ENCODE data around the gene TMEM154.

Gene TMEM154

GRCh38 chr4:152697284-152698088 is 17.7 kb upstream of the TMEM154 start:
- no peak overlapping the region for H3K4me3 ChIP-seq (ENCODE audit: low read depth, low read length)
- TF ChIP-seq, protein P1, sequence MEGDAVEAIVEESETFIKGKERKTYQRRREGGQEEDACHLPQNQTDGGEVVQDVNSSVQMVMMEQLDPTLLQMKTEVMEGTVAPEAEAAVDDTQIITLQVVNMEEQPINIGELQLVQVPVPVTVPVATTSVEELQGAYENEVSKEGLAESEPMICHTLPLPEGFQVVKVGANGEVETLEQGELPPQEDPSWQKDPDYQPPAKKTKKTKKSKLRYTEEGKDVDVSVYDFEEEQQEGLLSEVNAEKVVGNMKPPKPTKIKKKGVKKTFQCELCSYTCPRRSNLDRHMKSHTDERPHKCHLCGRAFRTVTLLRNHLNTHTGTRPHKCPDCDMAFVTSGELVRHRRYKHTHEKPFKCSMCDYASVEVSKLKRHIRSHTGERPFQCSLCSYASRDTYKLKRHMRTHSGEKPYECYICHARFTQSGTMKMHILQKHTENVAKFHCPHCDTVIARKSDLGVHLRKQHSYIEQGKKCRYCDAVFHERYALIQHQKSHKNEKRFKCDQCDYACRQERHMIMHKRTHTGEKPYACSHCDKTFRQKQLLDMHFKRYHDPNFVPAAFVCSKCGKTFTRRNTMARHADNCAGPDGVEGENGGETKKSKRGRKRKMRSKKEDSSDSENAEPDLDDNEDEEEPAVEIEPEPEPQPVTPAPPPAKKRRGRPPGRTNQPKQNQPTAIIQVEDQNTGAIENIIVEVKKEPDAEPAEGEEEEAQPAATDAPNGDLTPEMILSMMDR (IDR thresholded peaks at IDR 0.05; ENCODE audit: control insufficient read depth, extremely low read depth, insufficient read depth), result no peak
- no peak for DNase-seq (ENCODE audit: low read depth)

- H3K4me3 ChIP-seq (ENCODE audit: low read depth, low read length), result no peak overlapping the region
- DNase-seq (ENCODE audit: low read depth), result no peak
- TF ChIP-seq, protein P1 (IDR thresholded peaks at IDR 0.05; ENCODE audit: control insufficient read depth, extremely low read depth, insufficient read depth), result no peak
Observed at GRCh38 chr4:152696764-152697261, 17.0 kb upstream of the TMEM154 start.

GRCh38 chr4:152693871-152694270 is 14.1 kb upstream of the TMEM154 start:
- H3K4me3 ChIP-seq (ENCODE audit: low read depth, low read length), result no peak overlapping the region
- TF ChIP-seq, protein P1 (IDR thresholded peaks at IDR 0.05; ENCODE audit: control insufficient read depth, extremely low read depth, insufficient read depth), result no peak
- no peak for DNase-seq (ENCODE audit: low read depth)

- TF ChIP-seq, protein P1 (IDR thresholded peaks at IDR 0.05; ENCODE audit: control insufficient read depth, extremely low read depth, insufficient read depth), result no peak
- DNase-seq (ENCODE audit: low read depth), result no peak
- H3K4me3 ChIP-seq (ENCODE audit: low read depth, low read length), result no peak overlapping the region
Observed at GRCh38 chr4:152691761-152692160, 12.0 kb upstream of the TMEM154 start.

DNA sequence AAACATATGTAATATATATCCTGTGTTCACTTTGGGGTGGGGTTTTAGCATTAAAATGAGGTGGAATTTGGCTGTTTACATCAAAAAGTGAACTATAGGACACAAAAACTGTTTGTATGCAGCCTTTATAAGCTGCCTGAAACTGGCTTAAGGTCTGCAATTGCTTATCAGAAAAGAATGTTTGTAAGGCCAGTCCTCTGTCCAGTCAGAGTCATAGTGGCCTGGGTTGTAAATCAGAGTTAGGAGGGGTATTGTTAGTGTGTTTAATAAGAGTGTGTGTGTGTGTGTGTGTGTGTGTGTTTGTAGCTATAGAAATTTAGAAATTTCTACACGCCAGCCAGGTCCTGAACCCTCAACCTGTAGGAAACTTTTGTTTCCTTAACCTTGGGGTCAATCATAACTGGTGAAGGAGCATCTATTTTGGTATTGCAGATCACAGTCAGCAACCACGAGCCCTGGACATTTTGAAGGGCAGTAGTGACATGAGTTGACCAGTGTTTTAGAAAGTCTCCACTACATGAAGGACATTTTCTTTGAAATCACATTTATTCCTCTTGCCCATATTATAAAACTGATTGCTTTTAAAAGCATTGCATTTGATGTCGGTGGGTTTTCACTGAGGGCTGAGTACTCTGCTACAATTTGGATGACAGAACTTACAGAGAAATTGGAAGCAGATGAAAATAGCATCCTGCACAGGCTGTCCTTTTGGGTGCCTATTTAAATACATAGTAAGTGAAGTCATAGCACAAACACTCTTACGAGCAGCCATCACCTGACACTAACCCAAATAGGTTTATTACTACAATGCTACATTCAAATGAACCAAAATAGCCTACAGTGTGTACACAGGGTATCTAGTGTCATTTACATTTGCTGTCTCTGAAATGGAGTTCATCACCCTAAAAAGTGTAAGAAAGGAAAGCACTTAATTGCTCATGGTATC is 11.2 kb upstream of the TMEM154 start:
- no peak for DNase-seq (ENCODE audit: low read depth)
- H3K4me3 ChIP-seq (ENCODE audit: low read depth, low read length), result no peak overlapping the region
- TF ChIP-seq, protein P1 (IDR thresholded peaks at IDR 0.05; ENCODE audit: control insufficient read depth, extremely low read depth, insufficient read depth), result no peak

- no peak for DNase-seq (ENCODE audit: low read depth)
- TF ChIP-seq, protein P1 (IDR thresholded peaks at IDR 0.05; ENCODE audit: control insufficient read depth, extremely low read depth, insufficient read depth), result no peak
- H3K4me3 ChIP-seq (ENCODE audit: low read depth, low read length), result no peak overlapping the region
Observed at GRCh38 chr4:152689615-152690501, 10.1 kb upstream of the TMEM154 start.

Data from LNCaP clone FGC (cell line).